Inferior parietal cortex (tissue), 1 donor: ENCODE data around the gene HK1.

Source experiments
- DNase-seq: peaks from one replicate; pipeline ENCODE4 v3.0.0-alpha.2; 2016; ENCODE audit errors: extremely low spot score

The HK1 gene

GRCh38 chr10:69345890-69346474 is 67.7 kb downstream of the HK1 start:
- DNase-seq = no peak

- DNase-seq = no peak
Observed at GRCh38 chr10:69346776-69347175, 68.5 kb downstream of the HK1 start.

GRCh38 chr10:69348816-69349541 is 70.7 kb downstream of the HK1 start:
- no peak for DNase-seq

- no peak for DNase-seq
Observed at GRCh38 chr10:69349542-69349888, 71.2 kb downstream of the HK1 start.

- no peak for DNase-seq
Observed at GRCh38 chr10:69351589-69351988, 73.3 kb downstream of the HK1 start.

- DNase-seq = no peak
Observed at GRCh38 chr10:69352569-69353264, 74.4 kb downstream of the HK1 start.

GRCh38 chr10:69353977-69354635 is 75.8 kb downstream of the HK1 start:
- DNase-seq = no peak

GRCh38 chr10:69356187-69356586 is 77.9 kb downstream of the HK1 start:
- no peak for DNase-seq

- no peak for DNase-seq
Observed at GRCh38 chr10:69358148-69358795, 80.0 kb downstream of the HK1 start.

GRCh38 chr10:69359148-69359547 is 80.9 kb downstream of the HK1 start:
- no peak for DNase-seq

GRCh38 chr10:69359594-69359993 is 81.3 kb downstream of the HK1 start:
- DNase-seq = no peak

GRCh38 chr10:69360485-69361302 is 82.4 kb downstream of the HK1 start:
- peak; percentile 44 for DNase-seq

GRCh38 chr10:69361303-69361614 is 83.0 kb downstream of the HK1 start:
- no peak for DNase-seq

GRCh38 chr10:69362471-69362954 is 84.2 kb downstream of the HK1 start:
- no peak for DNase-seq

- no peak for DNase-seq
Observed at GRCh38 chr10:69363666-69364065, 85.4 kb downstream of the HK1 start.

- no peak for DNase-seq
Observed at GRCh38 chr10:69364232-69364940, 86.1 kb downstream of the HK1 start.

- DNase-seq = no peak
Observed at GRCh38 chr10:69366738-69367137, 88.4 kb downstream of the HK1 start.

- DNase-seq = no peak
Observed at GRCh38 chr10:69367469-69367868, 89.2 kb downstream of the HK1 start.

- no peak for DNase-seq
Observed at GRCh38 chr10:69372126-69372980, 94.1 kb downstream of the HK1 start.

GRCh38 chr10:69374242-69374641 is 95.9 kb downstream of the HK1 start:
- DNase-seq = no peak
